ENCODE results near the gene ARHGEF19. TPM values are rescaled to one million over a fixed set of nuclear protein-coding genes. Genes with fewer than 3 reads are reported as not detected.

Gene ARHGEF19
- total and polyA plus RNA-seq, 2 donors, result 6.9 to 15.2 TPM

DNA sequence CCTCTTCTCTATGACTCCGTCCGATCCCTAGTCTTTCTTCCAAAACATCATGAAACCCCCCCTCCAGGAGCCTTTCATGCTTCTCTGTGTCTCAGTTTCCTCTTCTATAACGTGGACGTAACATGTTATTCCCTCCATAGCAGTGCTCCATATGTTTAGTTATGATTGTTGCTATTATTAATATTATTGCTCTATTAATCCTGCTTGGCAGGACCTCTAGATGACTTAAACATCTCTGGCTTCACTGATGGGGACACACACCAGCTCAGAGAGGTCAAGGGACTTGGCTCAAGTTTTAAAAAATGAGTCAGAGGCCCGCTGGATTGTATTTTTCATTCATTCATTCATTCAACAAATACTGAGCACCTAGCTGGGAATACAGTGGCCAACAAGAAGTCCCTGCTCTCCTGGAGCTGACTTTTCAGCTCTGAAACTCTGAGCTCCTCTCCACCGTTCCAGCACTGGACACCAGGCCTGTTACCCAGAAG is 24.9 kb upstream of the ARHGEF19 start:
- peak overlapping the region; percentile 72 for H3K27ac ChIP-seq (ENCODE audit: low read depth)
- no peaks in the 10 kb centered on the region for H3K36me3 ChIP-seq (ENCODE audit: insufficient read depth)
- H3K4me1 ChIP-seq (ENCODE audit: insufficient read depth), result no peaks in the 10 kb centered on the region
- H3K4me3 ChIP-seq (ENCODE audit: low read depth, low read length), result peak overlapping the region; percentile 52
- no peak for DNase-seq (ENCODE audit: extremely low spot score)
- WGBS, result 20% methylated on average over 6 of the region's 6 CpGs

DNA sequence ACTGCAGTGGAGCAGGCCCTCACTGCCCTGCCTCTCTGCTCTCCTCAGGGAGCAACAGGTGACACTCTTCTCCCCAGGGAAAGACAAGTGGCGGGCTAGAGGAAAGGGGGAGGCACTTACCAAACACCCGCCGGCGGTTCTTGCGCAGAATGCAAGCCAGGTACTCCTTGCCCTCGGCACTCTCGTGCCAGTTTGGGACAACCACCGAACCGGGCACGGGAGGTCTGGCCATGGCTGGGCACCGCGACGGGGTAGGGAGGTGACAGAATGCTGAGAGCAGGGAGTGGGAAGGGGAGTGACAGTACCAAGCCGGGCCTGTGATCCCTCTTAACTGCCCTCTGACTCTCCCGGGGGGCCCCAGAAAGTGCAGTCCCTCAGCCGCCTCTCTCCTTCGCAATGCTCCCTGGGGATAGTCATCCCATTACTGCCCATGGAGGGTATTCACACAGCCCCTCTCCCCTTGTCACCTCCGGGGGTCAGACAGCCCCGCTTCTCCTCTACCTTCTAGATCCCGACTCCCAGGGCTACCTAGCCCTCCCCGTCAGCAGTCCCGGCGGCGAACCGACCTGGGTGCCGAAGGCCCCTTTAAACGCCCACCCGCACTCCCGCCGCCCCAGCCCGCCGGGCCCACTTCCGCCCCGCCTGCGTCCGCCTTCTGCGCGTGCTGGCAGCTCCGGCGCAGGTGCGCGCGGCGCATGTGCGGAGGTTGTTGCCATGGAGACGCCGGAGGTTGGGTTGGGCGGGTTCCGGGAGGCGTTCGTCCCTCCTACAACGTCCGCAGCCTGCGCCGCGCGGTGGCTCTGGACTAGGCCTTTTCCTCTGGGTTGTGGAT is 24.3 kb upstream of the ARHGEF19 start, which contains the start of gene CPLANE2:
Gene CPLANE2, minus strand, starts transcription at position 673 of the 832 bp plus-strand sequence. Its CDS starts 441 bp downstream, at position 232.
- peak; percentile 82 for DNase-seq (ENCODE audit: extremely low spot score)
- H3K4me1 ChIP-seq (ENCODE audit: insufficient read depth), result no peaks in the 10 kb centered on the region
- H3K36me3 ChIP-seq (ENCODE audit: insufficient read depth), result no peaks in the 10 kb centered on the region
- 1% methylated on average over 57 of the region's 57 CpGs for WGBS
- peak within 1 kb of the TSS; percentile 52 for H3K4me3 ChIP-seq (ENCODE audit: low read depth, low read length)
- H3K27ac ChIP-seq (ENCODE audit: low read depth), result peak within 1 kb of the TSS; percentile 85

DNA sequence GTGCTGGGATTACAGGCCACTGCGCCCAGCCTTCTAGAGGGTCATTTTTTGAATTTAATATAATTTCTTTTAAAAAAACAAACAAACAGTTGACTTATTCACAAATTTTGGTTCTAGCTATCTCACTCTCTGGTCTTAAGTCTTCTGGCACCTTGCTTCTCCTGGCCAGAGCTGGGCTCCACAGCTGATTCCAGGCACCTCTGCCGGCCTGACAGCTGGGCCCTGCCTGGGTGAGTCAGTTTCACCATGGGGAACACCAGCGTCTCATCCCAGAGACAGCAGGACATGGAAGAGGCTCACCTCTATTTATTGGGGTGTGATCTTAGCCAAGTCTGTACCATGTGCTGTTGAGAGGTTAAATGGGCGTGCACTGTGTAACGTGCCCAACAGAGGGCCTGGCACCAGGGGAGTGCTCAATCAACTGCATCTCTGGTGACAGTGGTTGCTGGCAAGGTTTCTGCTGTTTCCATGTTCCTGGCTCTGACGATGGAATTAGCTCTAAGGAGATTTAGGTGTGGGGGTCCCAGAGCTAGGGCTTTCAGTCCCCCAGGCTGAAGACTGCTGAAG is 23.6 kb upstream of the ARHGEF19 start:
- whole genome bisulfite sequencing, result 40% methylated on average over 6 of the region's 6 CpGs
- H3K4me1 ChIP-seq (ENCODE audit: insufficient read depth), result no peaks in the 10 kb centered on the region
- DNase-seq (ENCODE audit: extremely low spot score), result no peak
- H3K4me3 ChIP-seq (ENCODE audit: low read depth, low read length), result peak overlapping the region; percentile 52
- no peaks in the 10 kb centered on the region for H3K36me3 ChIP-seq (ENCODE audit: insufficient read depth)
- no peak overlapping the region for H3K27ac ChIP-seq (ENCODE audit: low read depth)

DNA sequence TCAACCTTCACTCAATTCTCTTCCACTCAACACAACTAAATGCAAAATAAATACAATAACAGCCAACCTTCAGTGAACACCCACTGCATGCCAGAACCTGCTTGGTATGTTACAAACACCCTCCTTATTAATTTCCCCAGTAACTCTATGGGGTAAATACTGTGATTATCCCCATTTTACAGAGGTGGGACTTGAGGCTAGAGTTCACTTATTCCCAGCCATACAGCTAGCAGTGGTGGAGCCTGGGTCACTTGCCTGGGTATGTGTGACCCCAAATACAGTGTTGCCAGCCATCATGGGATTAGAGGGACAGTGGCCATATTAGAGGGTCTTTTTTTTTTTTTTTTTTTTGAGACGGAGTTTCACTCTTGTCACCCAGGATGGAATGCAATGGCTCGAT is 22.9 kb upstream of the ARHGEF19 start:
- DNase-seq (ENCODE audit: extremely low spot score), result no peak
- no peaks in the 10 kb centered on the region for H3K4me1 ChIP-seq (ENCODE audit: insufficient read depth)
- 87% methylated on average over 2 of the region's 2 CpGs for WGBS
- H3K27ac ChIP-seq (ENCODE audit: low read depth), result no peak overlapping the region
- H3K4me3 ChIP-seq (ENCODE audit: low read depth, low read length), result no peak overlapping the region
- H3K36me3 ChIP-seq (ENCODE audit: insufficient read depth), result no peaks in the 10 kb centered on the region

DNA sequence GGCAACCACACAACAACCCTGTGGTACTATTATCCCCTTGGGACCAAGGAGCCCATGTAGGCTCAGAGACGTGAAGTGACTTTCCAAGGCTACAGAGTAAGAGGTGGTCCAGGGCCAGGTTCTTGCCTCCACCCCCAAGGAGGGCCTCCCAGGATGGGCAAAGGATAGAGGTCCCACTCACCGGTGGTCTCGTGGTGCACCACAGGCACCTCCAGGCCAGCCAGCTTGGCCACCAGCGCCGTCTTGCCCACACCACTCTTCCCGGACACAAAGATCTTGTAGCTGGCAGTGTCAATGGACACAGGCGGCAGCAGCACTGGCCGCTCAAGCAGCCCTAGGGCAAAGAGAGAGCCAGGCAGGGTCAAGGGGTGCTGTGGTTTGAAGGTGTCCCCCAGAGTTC is 21.0 kb upstream of the ARHGEF19 start:
- no peak for DNase-seq (ENCODE audit: extremely low spot score)
- no peak overlapping the region for H3K27ac ChIP-seq (ENCODE audit: low read depth)
- 96% methylated on average over 8 of the region's 8 CpGs for WGBS
- no peaks in the 10 kb centered on the region for H3K36me3 ChIP-seq (ENCODE audit: insufficient read depth)
- H3K4me3 ChIP-seq (ENCODE audit: low read depth, low read length), result no peak overlapping the region
- H3K4me1 ChIP-seq (ENCODE audit: insufficient read depth), result no peaks in the 10 kb centered on the region

DNA sequence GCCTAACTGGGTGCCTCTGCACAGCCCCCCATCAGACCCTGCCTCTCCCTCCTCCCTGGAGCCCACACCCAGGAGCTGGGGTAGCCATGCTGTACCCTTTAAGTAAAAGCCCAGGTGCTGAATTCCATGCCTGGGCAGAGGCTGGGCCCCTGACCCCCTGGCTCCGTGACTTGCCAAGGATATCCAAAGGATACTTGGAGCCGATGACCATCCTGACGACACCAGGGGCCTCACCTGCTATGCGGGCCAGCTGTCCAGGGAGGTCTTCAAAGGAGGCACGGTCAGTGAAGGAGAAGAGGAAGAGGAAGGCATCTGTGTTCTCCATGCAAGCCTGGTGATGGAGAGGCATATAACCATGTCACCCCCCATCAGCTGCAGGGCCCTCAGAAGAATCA is 19.9 kb upstream of the ARHGEF19 start:
- no peak overlapping the region for H3K27ac ChIP-seq (ENCODE audit: low read depth)
- WGBS, result 95% methylated on average over 5 of the region's 5 CpGs
- no peak for DNase-seq (ENCODE audit: extremely low spot score)
- H3K36me3 ChIP-seq (ENCODE audit: insufficient read depth), result no peaks in the 10 kb centered on the region
- H3K4me1 ChIP-seq (ENCODE audit: insufficient read depth), result no peaks in the 10 kb centered on the region
- no peak overlapping the region for H3K4me3 ChIP-seq (ENCODE audit: low read depth, low read length)

DNA sequence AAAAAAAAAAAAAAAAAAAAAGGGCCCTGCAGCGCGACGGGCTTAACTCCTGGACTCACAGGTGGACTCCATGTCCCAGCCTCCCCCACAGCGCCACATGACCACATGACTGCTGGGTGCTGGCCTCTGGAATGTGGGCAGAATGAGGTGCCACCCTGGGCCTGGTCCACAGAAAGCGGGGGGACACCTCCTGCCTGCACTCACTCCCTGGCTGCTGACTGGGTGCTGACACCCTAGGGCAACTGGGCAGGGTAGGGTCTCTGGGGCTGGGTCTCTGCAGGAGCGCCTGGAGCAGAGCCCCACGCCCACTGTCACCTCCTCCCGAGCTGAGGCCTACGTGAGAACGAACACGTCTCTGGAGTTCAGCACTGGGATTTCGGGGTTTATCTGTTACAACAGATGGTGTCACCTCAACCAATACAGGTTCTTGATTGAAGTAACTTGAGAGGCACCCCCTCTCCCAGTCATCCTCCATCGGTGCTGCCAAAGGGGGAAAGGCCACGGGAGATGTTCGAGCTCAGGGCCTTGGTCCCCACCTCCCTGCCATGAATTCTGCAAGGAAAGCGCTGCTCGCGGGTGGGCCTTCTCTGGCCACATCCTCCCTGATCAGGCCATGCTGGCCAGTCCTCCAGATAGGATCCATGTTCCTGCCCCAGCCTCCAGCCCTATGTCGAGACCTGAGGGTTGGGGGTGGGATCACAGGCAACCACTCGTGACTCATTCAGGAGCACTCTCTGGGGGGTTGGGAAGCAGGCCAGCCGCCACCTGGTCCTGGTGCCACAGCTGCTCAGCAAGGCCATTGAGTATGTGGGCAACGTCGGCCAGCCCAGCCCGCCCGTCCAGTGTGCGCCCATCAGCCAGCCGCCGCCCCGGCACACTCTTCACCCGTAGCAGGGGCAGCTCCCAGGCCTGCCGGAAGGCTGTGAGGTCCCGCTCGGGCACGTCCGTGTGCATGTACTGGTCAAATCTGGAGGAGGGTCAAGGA is 19.2 kb upstream of the ARHGEF19 start:
- WGBS, result 92% methylated on average over 35 of the region's 35 CpGs
- Histone ChIP-seq H3K36me3 (ENCODE audit: insufficient read depth) (no peaks in the 10 kb centered on the region), H3K4me1 (ENCODE audit: insufficient read depth) (no peaks in the 10 kb centered on the region), H3K4me3 (ENCODE audit: low read depth, low read length) (no peak overlapping the region), H3K27ac (ENCODE audit: low read depth) (no peak overlapping the region)
- no peak for DNase-seq (ENCODE audit: extremely low spot score)

DNA sequence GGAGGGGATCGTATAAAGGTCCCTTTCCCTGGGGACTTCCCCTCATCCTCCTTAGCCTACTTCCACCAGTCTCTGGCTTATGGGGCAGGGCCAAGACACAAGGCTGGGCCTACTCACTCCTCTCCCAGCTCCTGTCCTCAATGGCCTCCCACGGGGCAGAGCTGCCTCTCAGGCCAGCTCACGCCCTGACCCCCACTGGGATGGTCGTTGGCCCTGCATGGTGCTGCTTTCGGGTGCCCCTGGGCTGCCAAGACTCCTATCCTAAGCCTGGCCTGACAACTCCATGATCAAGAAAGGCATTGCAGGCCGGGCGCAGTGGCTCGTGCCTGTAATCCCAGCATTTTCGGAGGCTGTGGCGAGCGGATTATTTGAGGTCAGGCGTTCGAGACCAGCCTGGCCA is 18.3 kb upstream of the ARHGEF19 start:
- DNase-seq (ENCODE audit: extremely low spot score), result no peak
- Histone ChIP-seq H3K27ac (ENCODE audit: low read depth) (no peak overlapping the region), H3K4me1 (ENCODE audit: insufficient read depth) (no peaks in the 10 kb centered on the region), H3K36me3 (ENCODE audit: insufficient read depth) (no peaks in the 10 kb centered on the region), H3K4me3 (ENCODE audit: low read depth, low read length) (no peak overlapping the region)
- 91% methylated on average over 13 of the region's 13 CpGs for WGBS

DNA sequence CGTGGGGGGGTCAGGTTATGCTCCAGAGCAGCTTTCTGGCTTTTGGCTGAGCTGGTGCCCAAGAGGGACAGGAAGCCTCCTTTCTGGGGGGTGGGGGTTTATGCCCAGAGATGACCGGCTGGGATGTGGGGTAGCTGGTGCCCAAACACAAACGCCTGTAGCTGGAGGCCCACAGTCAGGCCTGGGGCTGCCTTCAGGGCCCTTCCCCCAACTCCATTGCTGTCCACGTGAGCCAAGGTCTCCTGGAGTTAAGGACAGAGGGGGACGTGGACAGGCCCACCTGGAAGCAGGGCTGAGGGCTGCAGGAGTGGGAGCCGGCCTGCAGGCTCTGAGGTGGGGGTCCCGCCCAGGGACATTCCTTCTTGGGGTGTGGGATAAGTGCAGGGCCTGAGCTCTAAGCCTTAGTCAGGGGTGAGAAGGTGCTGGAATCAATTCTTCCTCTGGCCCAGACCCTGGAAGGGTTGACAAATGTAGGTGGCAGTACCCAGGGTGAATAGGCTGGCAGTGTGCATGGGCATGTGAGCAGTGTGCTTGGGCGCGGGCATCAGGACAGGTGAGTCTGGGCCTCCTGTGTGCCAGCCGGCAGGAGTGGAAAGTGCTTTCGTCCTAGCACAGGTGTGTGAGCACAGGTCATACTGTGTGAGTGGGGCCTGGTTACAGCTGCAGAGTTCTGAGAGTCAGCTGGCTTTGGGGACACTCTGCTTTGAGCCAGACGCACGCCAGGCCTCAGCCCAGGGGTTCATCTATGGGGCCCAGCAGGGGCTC is 17.7 kb upstream of the ARHGEF19 start:
- WGBS, result 83% methylated on average over 13 of the region's 13 CpGs
- no peaks in the 10 kb centered on the region for H3K36me3 ChIP-seq (ENCODE audit: insufficient read depth)
- no peaks in the 10 kb centered on the region for H3K4me1 ChIP-seq (ENCODE audit: insufficient read depth)
- H3K27ac ChIP-seq (ENCODE audit: low read depth), result no peak overlapping the region
- no peak for DNase-seq (ENCODE audit: extremely low spot score)
- H3K4me3 ChIP-seq (ENCODE audit: low read depth, low read length), result no peak overlapping the region

DNA sequence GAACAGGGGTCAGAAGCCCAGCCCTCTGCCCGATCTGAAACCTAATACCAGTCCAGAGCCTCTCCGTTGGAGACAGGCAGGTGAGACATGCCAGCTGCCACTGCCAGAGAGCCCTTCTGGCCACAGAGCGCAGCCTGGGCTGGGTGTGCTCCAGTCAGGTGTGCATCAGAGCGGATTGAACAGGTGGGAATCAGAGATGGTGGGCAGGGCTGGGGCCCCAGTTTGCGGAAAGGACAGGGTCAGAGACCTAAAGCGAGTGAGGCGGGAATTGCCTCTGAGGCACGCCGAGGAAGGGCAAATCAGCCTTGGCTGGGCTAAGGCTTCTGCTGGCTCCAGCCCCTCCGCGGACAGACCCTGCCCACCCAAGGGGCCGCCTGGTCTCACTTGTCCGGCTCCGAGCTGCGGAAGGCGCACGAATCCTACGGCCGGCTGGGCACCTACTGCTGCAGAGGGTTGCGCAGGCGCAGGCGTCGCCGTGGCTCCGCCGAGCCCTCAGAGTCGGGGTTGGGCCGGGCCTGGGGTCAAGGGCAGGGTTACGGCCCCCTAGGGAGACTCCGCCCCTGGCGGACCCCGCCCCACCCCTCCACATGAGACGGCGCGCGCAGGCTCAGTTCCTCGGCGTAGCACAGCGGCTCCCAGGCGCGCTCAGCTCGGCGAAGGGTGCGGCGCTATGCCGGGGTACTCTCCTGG is 14.2 kb upstream of the ARHGEF19 start:
- H3K4me1 ChIP-seq (ENCODE audit: insufficient read depth), result no peaks in the 10 kb centered on the region
- H3K27ac ChIP-seq (ENCODE audit: low read depth), result no peak overlapping the region
- no peaks in the 10 kb centered on the region for H3K36me3 ChIP-seq (ENCODE audit: insufficient read depth)
- WGBS, result 14% methylated on average over 46 of the region's 46 CpGs
- no peak for DNase-seq (ENCODE audit: extremely low spot score)
- H3K4me3 ChIP-seq (ENCODE audit: low read depth, low read length), result no peak overlapping the region

DNA sequence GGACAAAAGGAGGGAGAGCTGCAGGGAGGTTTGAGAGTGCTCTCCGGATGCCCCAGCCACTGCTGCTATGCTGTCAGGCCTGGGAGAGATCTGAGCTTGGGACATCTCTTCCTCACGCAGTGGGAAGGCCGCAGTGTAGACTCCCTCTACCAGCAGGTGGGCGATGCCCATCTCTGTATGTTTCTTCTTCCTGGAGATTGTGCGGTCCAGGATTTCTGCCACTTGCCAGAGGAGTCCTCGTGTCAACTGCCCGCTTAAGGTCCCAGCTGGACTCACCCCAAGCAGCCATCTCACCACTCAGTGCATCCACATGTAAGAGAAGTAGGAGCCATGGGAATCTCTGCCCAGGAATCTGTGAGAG is 13.7 kb upstream of the ARHGEF19 start:
- no peak for DNase-seq (ENCODE audit: extremely low spot score)
- 92% methylated on average over 7 of the region's 7 CpGs for WGBS
- Histone ChIP-seq H3K4me1 (ENCODE audit: insufficient read depth) (no peaks in the 10 kb centered on the region), H3K36me3 (ENCODE audit: insufficient read depth) (no peaks in the 10 kb centered on the region), H3K27ac (ENCODE audit: low read depth) (no peak overlapping the region), H3K4me3 (ENCODE audit: low read depth, low read length) (no peak overlapping the region)

DNA sequence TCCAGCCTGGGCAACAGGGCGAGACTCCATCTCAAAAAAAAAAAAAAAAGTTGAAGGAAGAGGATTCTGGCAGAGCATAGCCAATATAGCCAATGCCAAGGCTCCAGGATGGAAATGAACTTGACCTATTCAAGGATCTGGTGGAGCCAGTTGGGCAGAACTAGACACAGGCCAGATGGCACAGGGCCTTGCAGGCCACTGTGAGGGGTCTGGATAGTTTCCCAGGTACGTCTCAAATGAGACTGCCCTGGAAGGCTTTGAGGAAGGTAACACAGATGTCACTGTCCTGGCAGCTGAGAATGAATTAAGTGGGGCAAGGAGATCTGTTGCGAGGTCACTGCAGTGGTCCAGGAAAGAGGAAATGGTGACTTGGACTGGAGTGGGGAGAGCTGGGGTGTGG is 12.0 kb upstream of the ARHGEF19 start:
- no peak for DNase-seq (ENCODE audit: extremely low spot score)
- no peaks in the 10 kb centered on the region for H3K4me1 ChIP-seq (ENCODE audit: insufficient read depth)
- no peak overlapping the region for H3K4me3 ChIP-seq (ENCODE audit: low read depth, low read length)
- 91% methylated on average over 3 of the region's 3 CpGs for WGBS
- no peak overlapping the region for H3K27ac ChIP-seq (ENCODE audit: low read depth)
- no peaks in the 10 kb centered on the region for H3K36me3 ChIP-seq (ENCODE audit: insufficient read depth)

All from urinary bladder (tissue), 4 donors.